ENCODE data around the gene ZNF283. TPM values are rescaled to one million over a fixed set of nuclear protein-coding genes. Genes with fewer than 3 reads are reported as not detected.

Gene ZNF283
- polyA plus RNA-seq, 3 donors: 0.80 to 2.5 (median 2.0) TPM

- H3K9me3 Mint-ChIP-seq: peaks cover 0 to 7% (median 2%) of the 10 kb centered on the region in 7 donors
Measured at GRCh38 chr19:43812259-43812658, 14.9 kb upstream of the ZNF283 start.

GRCh38 chr19:43812688-43813087 is 14.4 kb upstream of the ZNF283 start:
- H3K36me3 Mint-ChIP-seq: no peaks in the 10 kb centered on the region
- no peaks in the 10 kb centered on the region for H3K9me3 ChIP-seq (replicated peaks in 1 of 2; ENCODE audit: control insufficient read depth in 1 of 2, insufficient read depth in 1 of 2, low read length in 2 of 2)
- no peak overlapping the region for H3K4me2 ChIP-seq (replicated peaks; ENCODE audit: extremely low read depth, low read length, poor library complexity, severe bottlenecking)
- H3K27me3 ChIP-seq (ENCODE audit: control insufficient read depth in 2 of 2, insufficient read depth in 2 of 2, low read length in 2 of 2): no peaks in the 10 kb centered on the region
- no peak for DNase-seq
- H3K9me3 Mint-ChIP-seq: peaks cover 0 to 7% (median 2%) of the 10 kb centered on the region in 7 donors
- H3K9ac ChIP-seq (ENCODE audit: insufficient read depth, low read length, poor library complexity, severe bottlenecking): no peak overlapping the region
- no peaks in the 10 kb centered on the region for H4K20me1 ChIP-seq (ENCODE audit: insufficient read depth, low read length)
- no peak overlapping the region for H3K27ac Mint-ChIP-seq
- no peak overlapping the region for H2AFZ ChIP-seq (ENCODE audit: insufficient read depth, low read depth, low read length, poor library complexity, severe bottlenecking)
- no peak overlapping the region for H3K27ac ChIP-seq (ENCODE audit: low read depth in 1 of 2, low read length in 2 of 2)
- peaks cover 14 to 18% (median 15%) of the 10 kb centered on the region in 3 donors for H3K27me3 Mint-ChIP-seq (ENCODE audit: low read depth in 3 of 3)
- H3K4me3 Mint-ChIP-seq: no peak overlapping the region
- no peaks in the 10 kb centered on the region for H3K79me2 ChIP-seq (ENCODE audit: insufficient read depth, low read length)
- no peak overlapping the region for H3K4me3 ChIP-seq (replicated peaks in 1 of 3; ENCODE audit: low read depth in 2 of 3, low read length in 3 of 3)
- no peaks in the 10 kb centered on the region for H3K4me1 Mint-ChIP-seq
- TF ChIP-seq CTCF (IDR thresholded peaks at IDR 0.05): no peak
- intact Hi-C loops (cut with micrococcal nuclease): no loop called here
- 89% methylated on average over 2 of the region's 6 CpGs for WGBS (ENCODE audit: insufficient coverage)
- H3K36me3 ChIP-seq (replicated peaks in 1 of 2; ENCODE audit: control insufficient read depth in 1 of 2, insufficient read depth in 2 of 2, low read length in 2 of 2): no peaks in the 10 kb centered on the region
- no peaks in the 10 kb centered on the region for H3K4me1 ChIP-seq (ENCODE audit: control insufficient read depth in 1 of 2, insufficient read depth in 2 of 2, low read length in 2 of 2)

More at GRCh38 chr19:43812259-43812658, 14.9 kb upstream of the ZNF283 start:
- Histone ChIP-seq H3K4me1 (ENCODE audit: control insufficient read depth in 1 of 2, insufficient read depth in 2 of 2, low read length in 2 of 2) (no peaks in the 10 kb centered on the region), H3K27me3 (ENCODE audit: control insufficient read depth in 2 of 2, insufficient read depth in 2 of 2, low read length in 2 of 2) (no peaks in the 10 kb centered on the region), H3K36me3 (replicated peaks in 1 of 2; ENCODE audit: control insufficient read depth in 1 of 2, insufficient read depth in 2 of 2, low read length in 2 of 2) (no peaks in the 10 kb centered on the region), H3K79me2 (ENCODE audit: insufficient read depth, low read length) (no peaks in the 10 kb centered on the region), H3K9me3 (replicated peaks in 1 of 2; ENCODE audit: control insufficient read depth in 1 of 2, insufficient read depth in 1 of 2, low read length in 2 of 2) (no peaks in the 10 kb centered on the region), H2AFZ (ENCODE audit: insufficient read depth, low read depth, low read length, poor library complexity, severe bottlenecking) (no peak overlapping the region), H3K9ac (ENCODE audit: insufficient read depth, low read length, poor library complexity, severe bottlenecking) (no peak overlapping the region), H3K4me3 (replicated peaks in 1 of 3; ENCODE audit: low read depth in 2 of 3, low read length in 3 of 3) (no peak overlapping the region), H3K4me2 (replicated peaks; ENCODE audit: extremely low read depth, low read length, poor library complexity, severe bottlenecking) (no peak overlapping the region), H3K27ac (ENCODE audit: low read depth in 1 of 2, low read length in 2 of 2) (no peak overlapping the region), H4K20me1 (ENCODE audit: insufficient read depth, low read length) (no peaks in the 10 kb centered on the region)
- DNase-seq: no peak
- Mint-ChIP-seq H3K4me3 (no peak overlapping the region), H3K36me3 (no peaks in the 10 kb centered on the region), H3K4me1 (no peaks in the 10 kb centered on the region), H3K27ac (no peak overlapping the region), H3K27me3 (ENCODE audit: low read depth in 3 of 3) (peaks cover 14 to 21% (median 18%) of the 10 kb centered on the region in 3 donors)
- WGBS (ENCODE audit: insufficient coverage): 80% methylated on average over 1 of the region's 1 CpG
- intact Hi-C loops (cut with micrococcal nuclease): no loop called here
- TF ChIP-seq CTCF (IDR thresholded peaks at IDR 0.05): no peak
